Adrenal gland (tissue), 5 donors: ENCODE results near the gene MACF1.

Experiments used
- POLR2A ChIP-seq, 2 donors: fragments of 450-650 bp; IDR thresholded peaks; one replicate each; pipeline ENCODE4 v1.6.1; 2017; ENCODE audit warnings: antibody characterized with exemption in 2 of 2, mild to moderate bottlenecking in 2 of 2, moderate library complexity in 1 of 2
- TF ChIP-seq, protein P1 (sequence below), 6 experiments: fragments of 450-650 bp in 4 of 6; fragments of 200-600 bp in 2 of 6; sonication (generic) in 1 of 6; IDR thresholded peaks; 1 replicate in 5 of 6; 2 replicates in 1 of 6; pipeline versions ENCODE4 v1.5.1 to v1.8.0; 2016 to 2021; ENCODE audit warnings: antibody characterized with exemption in 6 of 6, mild to moderate bottlenecking in 2 of 6, moderate library complexity in 1 of 6
- donor health status: DM: no; HTN: no; CAD: no.

GRCh38 chr1:39326836-39327235, 122.3 kb downstream of the MACF1 start:
- TF ChIP-seq POLR2A (IDR thresholded peaks at IDR 0.05), result no peak
- TF ChIP-seq, protein P1, sequence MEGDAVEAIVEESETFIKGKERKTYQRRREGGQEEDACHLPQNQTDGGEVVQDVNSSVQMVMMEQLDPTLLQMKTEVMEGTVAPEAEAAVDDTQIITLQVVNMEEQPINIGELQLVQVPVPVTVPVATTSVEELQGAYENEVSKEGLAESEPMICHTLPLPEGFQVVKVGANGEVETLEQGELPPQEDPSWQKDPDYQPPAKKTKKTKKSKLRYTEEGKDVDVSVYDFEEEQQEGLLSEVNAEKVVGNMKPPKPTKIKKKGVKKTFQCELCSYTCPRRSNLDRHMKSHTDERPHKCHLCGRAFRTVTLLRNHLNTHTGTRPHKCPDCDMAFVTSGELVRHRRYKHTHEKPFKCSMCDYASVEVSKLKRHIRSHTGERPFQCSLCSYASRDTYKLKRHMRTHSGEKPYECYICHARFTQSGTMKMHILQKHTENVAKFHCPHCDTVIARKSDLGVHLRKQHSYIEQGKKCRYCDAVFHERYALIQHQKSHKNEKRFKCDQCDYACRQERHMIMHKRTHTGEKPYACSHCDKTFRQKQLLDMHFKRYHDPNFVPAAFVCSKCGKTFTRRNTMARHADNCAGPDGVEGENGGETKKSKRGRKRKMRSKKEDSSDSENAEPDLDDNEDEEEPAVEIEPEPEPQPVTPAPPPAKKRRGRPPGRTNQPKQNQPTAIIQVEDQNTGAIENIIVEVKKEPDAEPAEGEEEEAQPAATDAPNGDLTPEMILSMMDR (IDR thresholded peaks at IDR 0.05), result no peak
